ENCODE measurements around the gene PTTG1IP.
A peak's percentile ranks its signal among the peaks of the same experiment; 100 is the strongest.
"Not testable (repeated sequence)": the region's sequence is repeated elsewhere in the genome, so short reads cannot be mapped to it uniquely, and the experiment has no call there.

The PTTG1IP gene

GRCh38 chr21:44912506-44913412, 39.3 kb upstream of the PTTG1IP start:
- not testable (repeated sequence) for H3K9me3 Mint-ChIP-seq, DNase-seq, ATAC-seq, H3K27me3 Mint-ChIP-seq
- Mint-ChIP-seq H3K4me3 (peak overlapping the region; percentile 69), H3K4me1 (peaks cover 81% of the 10 kb centered on the region), H3K36me3 (ENCODE audit: low read depth) (peaks cover 31% of the 10 kb centered on the region), H3K27ac (peak overlapping the region; percentile 86)

- peaks cover 26% of the 10 kb centered on the region for H3K36me3 Mint-ChIP-seq (ENCODE audit: low read depth)
- H3K4me3 Mint-ChIP-seq, result peak overlapping the region; percentile 69
- H3K27me3 Mint-ChIP-seq, result no peaks in the 10 kb centered on the region
- H3K27ac Mint-ChIP-seq, result peak overlapping the region; percentile 86
- no peaks in the 10 kb centered on the region for H3K9me3 Mint-ChIP-seq
- DNase-seq (no peak), ATAC-seq (no peak)
- peaks cover 78% of the 10 kb centered on the region for H3K4me1 Mint-ChIP-seq
Measured at GRCh38 chr21:44912158-44912473, 38.6 kb upstream of the PTTG1IP start.

- H3K9me3 Mint-ChIP-seq, result no peaks in the 10 kb centered on the region
- H3K36me3 Mint-ChIP-seq (ENCODE audit: low read depth), result peaks cover 23% of the 10 kb centered on the region
- H3K4me3 Mint-ChIP-seq, result peak overlapping the region; percentile 69
- DNase-seq (peak; percentile 65), ATAC-seq (peak; percentile 68)
- no peaks in the 10 kb centered on the region for H3K27me3 Mint-ChIP-seq
- peak overlapping the region; percentile 86 for H3K27ac Mint-ChIP-seq
- H3K4me1 Mint-ChIP-seq, result peaks cover 73% of the 10 kb centered on the region
Measured at GRCh38 chr21:44911384-44912157, 38.1 kb upstream of the PTTG1IP start.

GRCh38 chr21:44911068-44911383, 37.5 kb upstream of the PTTG1IP start:
- H3K36me3 Mint-ChIP-seq (ENCODE audit: low read depth), result peaks cover 24% of the 10 kb centered on the region
- no peak for DNase-seq
- H3K4me1 Mint-ChIP-seq, result peaks cover 69% of the 10 kb centered on the region
- peak overlapping the region; percentile 69 for H3K4me3 Mint-ChIP-seq
- H3K27me3 Mint-ChIP-seq, result no peaks in the 10 kb centered on the region
- ATAC-seq, result no peak
- H3K9me3 Mint-ChIP-seq, result no peaks in the 10 kb centered on the region
- H3K27ac Mint-ChIP-seq, result peak overlapping the region; percentile 86

GRCh38 chr21:44910229-44911067, 37.0 kb upstream of the PTTG1IP start:
- H3K27me3 Mint-ChIP-seq, result no peaks in the 10 kb centered on the region
- peak overlapping the region; percentile 69 for H3K4me3 Mint-ChIP-seq
- no peak for ATAC-seq
- H3K4me1 Mint-ChIP-seq, result peaks cover 66% of the 10 kb centered on the region
- H3K9me3 Mint-ChIP-seq, result no peaks in the 10 kb centered on the region
- H3K36me3 Mint-ChIP-seq (ENCODE audit: low read depth), result peaks cover 24% of the 10 kb centered on the region
- DNase-seq, result no peak
- peak overlapping the region; percentile 57 for H3K27ac Mint-ChIP-seq

GRCh38 chr21:44909719-44910118, 36.2 kb upstream of the PTTG1IP start:
- Mint-ChIP-seq H3K9me3 (no peaks in the 10 kb centered on the region), H3K4me3 (peak overlapping the region; percentile 6), H3K27ac (peak overlapping the region; percentile 57), H3K36me3 (ENCODE audit: low read depth) (peaks cover 24% of the 10 kb centered on the region), H3K4me1 (peaks cover 59% of the 10 kb centered on the region), H3K27me3 (no peaks in the 10 kb centered on the region)
- no peak for ATAC-seq
- DNase-seq, result no peak

GRCh38 chr21:44908908-44909307, 35.4 kb upstream of the PTTG1IP start:
- Mint-ChIP-seq H3K4me3 (no peak overlapping the region), H3K4me1 (peaks cover 51% of the 10 kb centered on the region), H3K27ac (peak overlapping the region; percentile 57), H3K36me3 (ENCODE audit: low read depth) (peaks cover 31% of the 10 kb centered on the region), H3K9me3 (no peaks in the 10 kb centered on the region), H3K27me3 (no peaks in the 10 kb centered on the region)
- DNase-seq (no peak), ATAC-seq (no peak)

- Mint-ChIP-seq H3K36me3 (ENCODE audit: low read depth) (peaks cover 34% of the 10 kb centered on the region), H3K27me3 (no peaks in the 10 kb centered on the region), H3K27ac (peak overlapping the region; percentile 55), H3K4me3 (no peak overlapping the region), H3K4me1 (peaks cover 46% of the 10 kb centered on the region), H3K9me3 (no peaks in the 10 kb centered on the region)
- DNase-seq (no peak), ATAC-seq (no peak)
Measured at GRCh38 chr21:44907966-44908895, 34.7 kb upstream of the PTTG1IP start.

GRCh38 chr21:44907225-44907965, 33.9 kb upstream of the PTTG1IP start:
- Mint-ChIP-seq H3K27ac (peak overlapping the region; percentile 46), H3K4me1 (peaks cover 42% of the 10 kb centered on the region), H3K9me3 (no peaks in the 10 kb centered on the region), H3K4me3 (no peak overlapping the region), H3K27me3 (no peaks in the 10 kb centered on the region), H3K36me3 (ENCODE audit: low read depth) (peaks cover 42% of the 10 kb centered on the region)
- DNase-seq (no peak), ATAC-seq (no peak)

GRCh38 chr21:44905728-44906090, 32.2 kb upstream of the PTTG1IP start:
- Mint-ChIP-seq H3K27ac (no peak overlapping the region), H3K27me3 (no peaks in the 10 kb centered on the region), H3K4me1 (peaks cover 27% of the 10 kb centered on the region), H3K36me3 (ENCODE audit: low read depth) (peaks cover 52% of the 10 kb centered on the region), H3K4me3 (no peak overlapping the region), H3K9me3 (no peaks in the 10 kb centered on the region)
- ATAC-seq, result no peak
- no peak for DNase-seq

GRCh38 chr21:44905016-44905727, 31.7 kb upstream of the PTTG1IP start:
- no peak overlapping the region for H3K27ac Mint-ChIP-seq
- peaks cover 52% of the 10 kb centered on the region for H3K36me3 Mint-ChIP-seq (ENCODE audit: low read depth)
- H3K4me1 Mint-ChIP-seq, result peaks cover 25% of the 10 kb centered on the region
- no peaks in the 10 kb centered on the region for H3K27me3 Mint-ChIP-seq
- ATAC-seq, result no peak
- H3K4me3 Mint-ChIP-seq, result no peak overlapping the region
- DNase-seq, result no peak
- no peaks in the 10 kb centered on the region for H3K9me3 Mint-ChIP-seq

- Mint-ChIP-seq H3K27me3 (no peaks in the 10 kb centered on the region), H3K9me3 (no peaks in the 10 kb centered on the region), H3K4me3 (no peak overlapping the region), H3K27ac (no peak overlapping the region), H3K4me1 (peaks cover 18% of the 10 kb centered on the region), H3K36me3 (ENCODE audit: low read depth) (peaks cover 49% of the 10 kb centered on the region)
- DNase-seq, result no peak
- ATAC-seq, result no peak
Measured at GRCh38 chr21:44904141-44904923, 30.8 kb upstream of the PTTG1IP start.

All from activated naive CD8-positive, alpha-beta T cell treated with anti-CD3 and anti-CD28 coated beads, Interleukin-2, amount 50 U/mL, for 24 hours (primary cell).